ENCODE results near the gene SCGB1A1. TPM values are rescaled to one million over a fixed set of nuclear protein-coding genes. Genes with fewer than 3 reads are reported as not detected.
A peak's percentile ranks its signal among the peaks of the same experiment; 100 is the strongest.

Gene SCGB1A1
- polyA plus RNA-seq, 1 of the 3 experiments (the other 2 are of a cell fraction): not detected

DNA sequence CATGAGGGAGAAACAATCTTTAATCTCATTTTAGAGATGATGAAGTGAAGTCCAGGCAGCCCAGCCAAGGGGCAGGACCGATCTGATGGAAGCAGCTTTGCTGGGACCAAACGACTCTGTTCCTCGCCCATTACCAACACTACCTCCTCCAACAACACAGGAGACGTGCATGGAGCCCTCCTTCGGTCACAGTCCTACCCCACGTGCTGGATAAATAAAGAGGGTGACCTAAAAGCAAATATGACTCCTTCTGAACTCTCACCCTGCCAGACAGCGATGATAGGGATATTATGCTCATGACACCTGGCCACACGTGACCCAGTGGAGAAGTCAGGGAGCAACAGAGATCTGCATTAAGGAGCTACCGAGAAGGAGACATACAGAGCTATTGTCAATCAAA, 26.0 kb downstream of the SCGB1A1 start:
- Histone ChIP-seq H3K79me2 (ENCODE audit: insufficient read depth) (no peaks in the 10 kb centered on the region), H3K36me3 (replicated peaks in 1 of 2; ENCODE audit: control insufficient read depth in 1 of 2, insufficient read depth in 2 of 2, low read length in 1 of 2) (no peaks in the 10 kb centered on the region), H4K20me1 (ENCODE audit: insufficient read depth) (no peaks in the 10 kb centered on the region), H3K4me2 (peak overlapping the region; percentile 96), H3K9me2 (no peaks in the 10 kb centered on the region), H3K9me3 (no peaks in the 10 kb centered on the region), H3K27me3 (ENCODE audit: insufficient read depth) (no peaks in the 10 kb centered on the region), H3K9ac (peak overlapping the region; percentile 79), H3F3A (replicated peaks; ENCODE audit: insufficient read depth) (peaks cover 4% of the 10 kb centered on the region), H3K4me3 (ENCODE audit: low read depth in 2 of 2, low read length in 1 of 2) (peak overlapping the region; percentile 55 to 69; a peak in 3 of 4 replicates), H3K27ac (ENCODE audit: low read depth in 2 of 2, low read length in 1 of 2) (peak overlapping the region; percentile 83 to 91), H2AFZ (ENCODE audit: low read depth) (peak overlapping the region; percentile 83), H3K4me1 (ENCODE audit: control insufficient read depth in 1 of 2, insufficient read depth in 2 of 2, low read depth in 1 of 2, low read length in 1 of 2) (peaks cover 19 to 22% of the 10 kb centered on the region in 2 experiments)
- ChIA-PET CTCF (interaction anchor here (0.8 to 3.0 kb wide), 7 partner anchors 14 to 98 kb away, joined by 3 to 16 read pairs (median 9); no protein-coding TSS in a partner anchor), POLR2A (interaction anchor here (0.6 to 2.1 kb wide), 7 partner anchors 10 to 397 kb away, joined by 3 to 6 read pairs (median 4); partner anchors contain the start of gene EEF1G)
- WGBS (ENCODE audit: low lambda C conversion rate): 51% methylated on average over 7 of the region's 9 CpGs
- no peak for DNase-seq
- TF ChIP-seq SIN3A (IDR thresholded peaks at IDR 0.05; ENCODE audit: borderline replicate concordance, low read depth, low read length) (no peak), TCF12 (IDR thresholded peaks at IDR 0.05) (no peak), EZH2phosphoT487 (IDR thresholded peaks at IDR 0.05; ENCODE audit: borderline replicate concordance, low read depth) (no peak), POLR2AphosphoS5 (IDR thresholded peaks at IDR 0.05; ENCODE audit: low read depth, low read length) (no peak), MXI1 (IDR thresholded peaks at IDR 0.05; ENCODE audit: low read depth, low read length) (no peak), NRF1 (IDR thresholded peaks at IDR 0.05; ENCODE audit: low read depth, low read length) (no peak), MEF2A (IDR thresholded peaks at IDR 0.05; ENCODE audit: borderline replicate concordance, low read depth) (no peak), JUND (IDR thresholded peaks at IDR 0.05) (no peak), GABPA (IDR thresholded peaks at IDR 0.05; ENCODE audit: low read depth) (no peak)
- TF ChIP-seq, protein P1, sequence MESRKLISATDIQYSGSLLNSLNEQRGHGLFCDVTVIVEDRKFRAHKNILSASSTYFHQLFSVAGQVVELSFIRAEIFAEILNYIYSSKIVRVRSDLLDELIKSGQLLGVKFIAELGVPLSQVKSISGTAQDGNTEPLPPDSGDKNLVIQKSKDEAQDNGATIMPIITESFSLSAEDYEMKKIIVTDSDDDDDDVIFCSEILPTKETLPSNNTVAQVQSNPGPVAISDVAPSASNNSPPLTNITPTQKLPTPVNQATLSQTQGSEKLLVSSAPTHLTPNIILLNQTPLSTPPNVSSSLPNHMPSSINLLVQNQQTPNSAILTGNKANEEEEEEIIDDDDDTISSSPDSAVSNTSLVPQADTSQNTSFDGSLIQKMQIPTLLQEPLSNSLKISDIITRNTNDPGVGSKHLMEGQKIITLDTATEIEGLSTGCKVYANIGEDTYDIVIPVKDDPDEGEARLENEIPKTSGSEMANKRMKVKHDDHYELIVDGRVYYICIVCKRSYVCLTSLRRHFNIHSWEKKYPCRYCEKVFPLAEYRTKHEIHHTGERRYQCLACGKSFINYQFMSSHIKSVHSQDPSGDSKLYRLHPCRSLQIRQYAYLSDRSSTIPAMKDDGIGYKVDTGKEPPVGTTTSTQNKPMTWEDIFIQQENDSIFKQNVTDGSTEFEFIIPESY (IDR thresholded peaks at IDR 0.05; ENCODE audit: borderline replicate concordance, low read depth): no peak

GRCh38 chr11:62445314-62445740, 26.5 kb downstream of the SCGB1A1 start:
- Histone ChIP-seq H3K4me3 (ENCODE audit: low read depth in 2 of 2, low read length in 1 of 2) (no peak overlapping the region), H3K9ac (no peak overlapping the region), H3K36me3 (replicated peaks in 1 of 2; ENCODE audit: control insufficient read depth in 1 of 2, insufficient read depth in 2 of 2, low read length in 1 of 2) (no peaks in the 10 kb centered on the region), H3K4me1 (ENCODE audit: control insufficient read depth in 1 of 2, insufficient read depth in 2 of 2, low read depth in 1 of 2, low read length in 1 of 2) (peaks cover 15 to 19% of the 10 kb centered on the region in 2 experiments), H2AFZ (ENCODE audit: low read depth) (peak overlapping the region; percentile 83; the same call in 1 of the 2 replicates), H3K9me2 (no peaks in the 10 kb centered on the region), H3K9me3 (no peaks in the 10 kb centered on the region), H4K20me1 (ENCODE audit: insufficient read depth) (no peaks in the 10 kb centered on the region), H3K27ac (ENCODE audit: low read depth in 2 of 2, low read length in 1 of 2) (peak overlapping the region in 1 of 2 experiments; percentile 83; a peak in 3 of 4 replicates), H3K79me2 (ENCODE audit: insufficient read depth) (no peaks in the 10 kb centered on the region), H3K4me2 (no peak overlapping the region), H3F3A (replicated peaks; ENCODE audit: insufficient read depth) (peaks cover 4% of the 10 kb centered on the region), H3K27me3 (ENCODE audit: insufficient read depth) (no peaks in the 10 kb centered on the region)
- ChIA-PET POLR2A (no interaction called here), CTCF (interaction anchor here (1.6 to 3.0 kb wide), 5 partner anchors 13 to 98 kb away, joined by 7 to 16 read pairs (median 14); no protein-coding TSS in a partner anchor)
- WGBS (ENCODE audit: low lambda C conversion rate): 87% methylated on average over 5 of the region's 5 CpGs
- DNase-seq: no peak
- TF ChIP-seq IRF3 (IDR thresholded peaks at IDR 0.05; ENCODE audit: low read depth, low read length) (no peak), SMC3 (IDR thresholded peaks at IDR 0.05; ENCODE audit: low read depth, low read length) (no peak), YY1 (IDR thresholded peaks at IDR 0.05; ENCODE audit: low read depth) (no peak), RAD21 (IDR thresholded peaks at IDR 0.05; ENCODE audit: low read length) (no peak), PBX3 (IDR thresholded peaks at IDR 0.05) (no peak), RCOR1 (IDR thresholded peaks at IDR 0.05; ENCODE audit: low read length) (no peak), NFIC (IDR thresholded peaks at IDR 0.05; ENCODE audit: borderline replicate concordance) (no peak), EP300 (IDR thresholded peaks at IDR 0.05; ENCODE audit: borderline replicate concordance in 1 of 2, low read depth in 1 of 2, low read length in 1 of 2) (no peak), GATA2 (CRISPR knock-in tag; IDR thresholded peaks at IDR 0.05) (no peak), JUND (IDR thresholded peaks at IDR 0.05) (no peak), FOXM1 (IDR thresholded peaks at IDR 0.05; ENCODE audit: low read depth) (no peak), TAF1 (IDR thresholded peaks at IDR 0.05; ENCODE audit: borderline replicate concordance, low read depth, low read length) (no peak), POLR2AphosphoS5 (IDR thresholded peaks at IDR 0.05; ENCODE audit: low read depth, low read length) (no peak)

All from SK-N-SH (cell line).